Ovary (tissue), 3 donors: ENCODE measurements around the gene SEMA4D.

Experiments
- EP300 ChIP-seq: sonication (generic); formaldehyde crosslinking; IDR thresholded peaks from one replicate; pipeline ENCODE4 v1.6.1; 2017; ENCODE audit warnings: antibody characterized with exemption
- TF ChIP-seq, protein P1 (sequence below), 3 donors: fragments of 450-650 bp in 2 of 3; fragments of 200-600 bp in 1 of 3; IDR thresholded peaks; one replicate each; pipeline versions ENCODE4 v1.5.1 to v1.8.0; 2016 to 2022; ENCODE audit warnings: antibody characterized with exemption in 3 of 3, mild to moderate bottlenecking in 1 of 3
- donor health status: DM: no; HTN: no; CAD: no.

- TF ChIP-seq EP300: no peak
- TF ChIP-seq, protein P1, sequence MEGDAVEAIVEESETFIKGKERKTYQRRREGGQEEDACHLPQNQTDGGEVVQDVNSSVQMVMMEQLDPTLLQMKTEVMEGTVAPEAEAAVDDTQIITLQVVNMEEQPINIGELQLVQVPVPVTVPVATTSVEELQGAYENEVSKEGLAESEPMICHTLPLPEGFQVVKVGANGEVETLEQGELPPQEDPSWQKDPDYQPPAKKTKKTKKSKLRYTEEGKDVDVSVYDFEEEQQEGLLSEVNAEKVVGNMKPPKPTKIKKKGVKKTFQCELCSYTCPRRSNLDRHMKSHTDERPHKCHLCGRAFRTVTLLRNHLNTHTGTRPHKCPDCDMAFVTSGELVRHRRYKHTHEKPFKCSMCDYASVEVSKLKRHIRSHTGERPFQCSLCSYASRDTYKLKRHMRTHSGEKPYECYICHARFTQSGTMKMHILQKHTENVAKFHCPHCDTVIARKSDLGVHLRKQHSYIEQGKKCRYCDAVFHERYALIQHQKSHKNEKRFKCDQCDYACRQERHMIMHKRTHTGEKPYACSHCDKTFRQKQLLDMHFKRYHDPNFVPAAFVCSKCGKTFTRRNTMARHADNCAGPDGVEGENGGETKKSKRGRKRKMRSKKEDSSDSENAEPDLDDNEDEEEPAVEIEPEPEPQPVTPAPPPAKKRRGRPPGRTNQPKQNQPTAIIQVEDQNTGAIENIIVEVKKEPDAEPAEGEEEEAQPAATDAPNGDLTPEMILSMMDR (IDR thresholded peaks at IDR 0.05): no peak
Measured at GRCh38 chr9:89433826-89434225, 64.1 kb downstream of the SEMA4D start.
